ENCODE results near the gene ANKRD7. TPM values are rescaled to one million over a fixed set of nuclear protein-coding genes. Genes with fewer than 3 reads are reported as not detected.
A peak's percentile ranks its signal among the peaks of the same experiment; 100 is the strongest.

The ANKRD7 gene
- total and polyA plus RNA-seq, 2 donors (not counting 3 experiments of a cell fraction or from before 2014, with no cell fraction given), result 0.82 TPM; not detected in 1

GRCh38 chr7:118182593-118183427 lies 41.7 kb upstream of the ANKRD7 start:
- H3K27ac ChIP-seq (ENCODE audit: insufficient read depth, low read depth, low read length), result peak overlapping the region; percentile 88
- H3K4me2 ChIP-seq (ENCODE audit: insufficient read depth, low read length), result peak overlapping the region; percentile 85
- TF ChIP-seq GATA2 (IDR thresholded peaks at IDR 0.05; ENCODE audit: insufficient read depth, insufficient read length, low read depth, low read length) (no peak), FOS (IDR thresholded peaks at IDR 0.05; ENCODE audit: borderline replicate concordance, insufficient read depth, low read length) (no peak), JUN (IDR thresholded peaks at IDR 0.05; ENCODE audit: borderline replicate concordance, insufficient read depth, insufficient read length, low read depth) (no peak), CTCF (IDR thresholded peaks at IDR 0.05; ENCODE audit: extremely low read depth in 1 of 2, insufficient read depth in 1 of 2, low read depth in 1 of 2, low read length in 2 of 2) (no peak), POLR2A (IDR thresholded peaks at IDR 0.05; ENCODE audit: low read depth, low read length) (peak; percentile 8), POLR2AphosphoS5 (IDR thresholded peaks at IDR 0.05; ENCODE audit: insufficient read depth, low read depth, low read length) (no peak)
- TF ChIP-seq, protein P1, sequence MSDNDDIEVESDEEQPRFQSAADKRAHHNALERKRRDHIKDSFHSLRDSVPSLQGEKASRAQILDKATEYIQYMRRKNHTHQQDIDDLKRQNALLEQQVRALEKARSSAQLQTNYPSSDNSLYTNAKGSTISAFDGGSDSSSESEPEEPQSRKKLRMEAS (IDR thresholded peaks at IDR 0.05; ENCODE audit: insufficient read depth, insufficient read length), result no peak
- H4K20me1 ChIP-seq (replicated peaks; ENCODE audit: control insufficient read depth, extremely low read depth, insufficient read depth, low read length), result no peaks in the 10 kb centered on the region
- H3K9ac ChIP-seq (replicated peaks; ENCODE audit: extremely low read depth, insufficient read depth, low read length), result peak overlapping the region; percentile 98
- H3K4me1 ChIP-seq (ENCODE audit: control insufficient read depth, extremely low read depth, insufficient read depth, low read length), result peaks cover 18% of the 10 kb centered on the region
- no peaks in the 10 kb centered on the region for H3K27me3 ChIP-seq (ENCODE audit: control insufficient read depth in 2 of 2, insufficient read depth in 2 of 2, low read length in 2 of 2)
- peaks cover 0 to 2% of the 10 kb centered on the region in 2 experiments for H3K36me3 ChIP-seq (ENCODE audit: control insufficient read depth in 2 of 2, extremely low read depth in 1 of 2, insufficient read depth in 2 of 2, low read length in 2 of 2)
- peak overlapping the region; percentile 77 for H2AFZ ChIP-seq (ENCODE audit: low read depth, low read length)
- dilution Hi-C loops (cut with MboI; ENCODE audit: extremely low pct_ligation_motif_present, low sequenced_read_pairs) (no loop called here), intact Hi-C loops (cut with micrococcal nuclease) (loop anchor here (5.0 kb wide), 2 partner anchors 201 to 581 kb away; no protein-coding TSS in a partner anchor)
- H3K9me1 ChIP-seq (replicated peaks; ENCODE audit: control insufficient read depth, extremely low read depth, insufficient read depth, low read length), result peaks cover 3% of the 10 kb centered on the region
- H3K4me3 ChIP-seq (replicated peaks in 1 of 3; ENCODE audit: insufficient read depth in 1 of 3, low read depth in 1 of 3, low read length in 3 of 3), result peak overlapping the region; percentile 69 to 97 (median 89)
- POLR2A ChIA-PET, result no interaction called here
- no peak for DNase-seq (ENCODE audit: low read depth, low spot score)
- no peak for FAIRE-seq
- peaks cover 27% of the 10 kb centered on the region for H3K79me2 ChIP-seq (ENCODE audit: control insufficient read depth, insufficient read depth, low read length)
- H3K9me3 ChIP-seq (replicated peaks; ENCODE audit: control insufficient read depth, insufficient read depth, low read length), result no peaks in the 10 kb centered on the region
- CTCF ChIA-PET, result no interaction called here
- BruUV-seq (replicated peaks), result no TSS peak

Measured in endothelial cell of umbilical vein (primary cell).